MCF 10A (cell line): ENCODE data around the gene IFIT1B. TPM values are rescaled to one million over a fixed set of nuclear protein-coding genes. Genes with fewer than 3 reads are reported as not detected.
"Not testable (repeated sequence)": the region's sequence is repeated elsewhere in the genome, so short reads cannot be mapped to it uniquely, and the experiment has no call there.

Experiments
- BruUV-seq: library from RNA; stranded (reverse); fragments of 400-500 nt; replicated peaks from 2 replicates; lab custom pipeline; 2021; lab: Mats Ljungman, UMichigan
- CTCF ChIA-PET: fragments of 300-600 bp; sonication (Branson Sonifier 250); formaldehyde crosslinking; extraction: SDS; loops from one replicate; lab custom pipeline; 2021; ENCODE audit warnings: antibody characterized with exemption, inconsistent platforms; lab: Yijun Ruan, JAX
- POLR2A ChIA-PET: fragments of 300-600, 350-650 bp; sonication (Branson Sonifier 250); formaldehyde crosslinking; extraction: SDS; loops from one replicate; lab custom pipeline; 2020; ENCODE audit warnings: antibody characterized with exemption, inconsistent platforms; lab: Yijun Ruan, JAX
- DNase-seq: peaks from one replicate; pipeline ENCODE4 v3.0.0-alpha.2; 2018; ENCODE audit not compliant: unreplicated experiment
- H3K27ac Mint-ChIP-seq: one replicate; pipeline ENCODE4 v1.8.0; 2022; ENCODE audit warnings: mild to moderate bottlenecking, low read depth, mixed read lengths; ENCODE audit not compliant: unreplicated experiment
- H3K27me3 Mint-ChIP-seq: one replicate; pipeline ENCODE4 v1.8.0; 2022; ENCODE audit warnings: mixed read lengths; ENCODE audit not compliant: insufficient read depth, unreplicated experiment
- H3K36me3 Mint-ChIP-seq: one replicate; pipeline ENCODE4 v1.8.0; 2022; ENCODE audit warnings: mild to moderate bottlenecking, moderate library complexity, mixed read lengths; ENCODE audit not compliant: insufficient read depth, unreplicated experiment
- H3K4me1 Mint-ChIP-seq: one replicate; pipeline ENCODE4 v1.8.0; 2022; ENCODE audit warnings: mixed read lengths; ENCODE audit not compliant: insufficient read depth, unreplicated experiment
- H3K4me3 Mint-ChIP-seq: one replicate; pipeline ENCODE4 v1.8.0; 2022; ENCODE audit warnings: mild to moderate bottlenecking, moderate library complexity, mixed read lengths; ENCODE audit not compliant: unreplicated experiment
- H3K9me3 Mint-ChIP-seq: one replicate; pipeline ENCODE4 v1.8.0; 2022; ENCODE audit warnings: mixed read lengths; ENCODE audit not compliant: unreplicated experiment
- CTCF ChIP-seq: fragments of 200-600 bp; IDR thresholded peaks from one replicate; pipeline ENCODE4 v1.8.0; 2022; ENCODE audit warnings: antibody characterized with exemption, mild to moderate bottlenecking; ENCODE audit not compliant: unreplicated experiment
- intact Hi-C: fragments of 100-400 bp; cut with micrococcal nuclease; formaldehyde crosslinking; loops from 2 replicates; pipeline ENCODE4 v1.14.1; 2022
- total RNA-seq: library from RNA; stranded (reverse); gene quantifications from 2 replicates; pipeline ENCODE4 v1.2.3, GENCODE V29; 2022

The IFIT1B gene
- total RNA-seq, 1 experiment from 2014 or later, result not detected

GRCh38 chr10:89348975-89349374 is 28.9 kb upstream of the IFIT1B start:
- DNase-seq, result no peak
- no peak for TF ChIP-seq CTCF
- ChIA-PET CTCF (interaction anchor here (0.9 kb wide), 1 partner anchor 21 kb away, joined by 3 read pairs; no protein-coding TSS in a partner anchor), POLR2A (interaction anchor here (1.2 kb wide), 1 partner anchor 19 kb away, joined by 3 read pairs; no protein-coding TSS in a partner anchor)
- Mint-ChIP-seq H3K4me3 (no peak overlapping the region), H3K27me3 (no peaks in the 10 kb centered on the region), H3K4me1 (peaks cover 47% of the 10 kb centered on the region), H3K9me3 (peaks cover 2% of the 10 kb centered on the region), H3K36me3 (peaks cover 3% of the 10 kb centered on the region), H3K27ac (no peak overlapping the region)
- no TSS peak for BruUV-seq
- intact Hi-C loops, result no loop called here

- H3K27me3 Mint-ChIP-seq, H3K9me3 Mint-ChIP-seq, H3K4me3 Mint-ChIP-seq, H3K36me3 Mint-ChIP-seq, DNase-seq, BruUV-seq, intact Hi-C loops: not testable (repeated sequence)
- H3K27ac Mint-ChIP-seq, result peak overlapping the region; percentile 98
- POLR2A ChIA-PET, result interaction anchor here (1.2 to 2.4 kb wide), 8 partner anchors 8 to 72 kb away, joined by 3 to 15 read pairs (median 10); partner anchors contain the start of genes IFIT3 and IFIT5
- peaks cover 42% of the 10 kb centered on the region for H3K4me1 Mint-ChIP-seq
- CTCF ChIA-PET, result interaction anchor here (3.1 kb wide), 1 partner anchor 18 kb away, joined by 19 read pairs; no protein-coding TSS in a partner anchor
These were observed 27.1 kb upstream of the IFIT1B start for GRCh38 chr10:89350631-89351315.

- intact Hi-C loops, result no loop called here
- no peak for TF ChIP-seq CTCF
- Mint-ChIP-seq H3K36me3 (peaks cover 6% of the 10 kb centered on the region), H3K4me3 (peak overlapping the region; percentile 66), H3K4me1 (peaks cover 36% of the 10 kb centered on the region), H3K9me3 (peaks cover 6% of the 10 kb centered on the region), H3K27me3 (no peaks in the 10 kb centered on the region), H3K27ac (peak overlapping the region; percentile 98)
- ChIA-PET CTCF (interaction anchor here (0.6 to 3.1 kb wide), 2 partner anchors 17 to 583 kb away, joined by 3 to 19 read pairs; no protein-coding TSS in a partner anchor), POLR2A (interaction anchor here (1.0 to 2.4 kb wide), 13 partner anchors 9 to 361 kb away, joined by 3 to 17 read pairs (median 6); partner anchors contain the start of genes FAS, IFIT2, IFIT3 and IFIT5)
- DNase-seq, result peak; percentile 26
- no TSS peak for BruUV-seq
These were observed 26.5 kb upstream of the IFIT1B start for GRCh38 chr10:89351412-89351779.

GRCh38 chr10:89351780-89352597 is 25.9 kb upstream of the IFIT1B start:
- peaks cover 6% of the 10 kb centered on the region for H3K36me3 Mint-ChIP-seq
- H3K27me3 Mint-ChIP-seq, result no peaks in the 10 kb centered on the region
- CTCF ChIA-PET, result interaction anchor here (0.6 to 3.1 kb wide), 4 partner anchors 10 to 583 kb away, joined by 3 to 19 read pairs (median 3); no protein-coding TSS in a partner anchor
- intact Hi-C loops, result loop anchor here (2.0 kb wide), 1 partner anchor 49 kb away; the partner anchor contains the start of gene IFIT2
- peak; percentile 82 for DNase-seq
- peak overlapping the region; percentile 98 for H3K27ac Mint-ChIP-seq
- BruUV-seq, result TSS peak; percentile 87
- peaks cover 30% of the 10 kb centered on the region for H3K4me1 Mint-ChIP-seq
- H3K9me3 Mint-ChIP-seq, result peaks cover 6% of the 10 kb centered on the region
- no peak for TF ChIP-seq CTCF
- peak overlapping the region; percentile 66 for H3K4me3 Mint-ChIP-seq
- POLR2A ChIA-PET, result interaction anchor here (0.6 to 2.4 kb wide), 16 partner anchors 9 to 362 kb away, joined by 3 to 17 read pairs (median 5); partner anchors contain the start of genes FAS, IFIT2, IFIT3 and IFIT5
